ENCODE measurements around the gene LGI1.

The LGI1 gene

DNA sequence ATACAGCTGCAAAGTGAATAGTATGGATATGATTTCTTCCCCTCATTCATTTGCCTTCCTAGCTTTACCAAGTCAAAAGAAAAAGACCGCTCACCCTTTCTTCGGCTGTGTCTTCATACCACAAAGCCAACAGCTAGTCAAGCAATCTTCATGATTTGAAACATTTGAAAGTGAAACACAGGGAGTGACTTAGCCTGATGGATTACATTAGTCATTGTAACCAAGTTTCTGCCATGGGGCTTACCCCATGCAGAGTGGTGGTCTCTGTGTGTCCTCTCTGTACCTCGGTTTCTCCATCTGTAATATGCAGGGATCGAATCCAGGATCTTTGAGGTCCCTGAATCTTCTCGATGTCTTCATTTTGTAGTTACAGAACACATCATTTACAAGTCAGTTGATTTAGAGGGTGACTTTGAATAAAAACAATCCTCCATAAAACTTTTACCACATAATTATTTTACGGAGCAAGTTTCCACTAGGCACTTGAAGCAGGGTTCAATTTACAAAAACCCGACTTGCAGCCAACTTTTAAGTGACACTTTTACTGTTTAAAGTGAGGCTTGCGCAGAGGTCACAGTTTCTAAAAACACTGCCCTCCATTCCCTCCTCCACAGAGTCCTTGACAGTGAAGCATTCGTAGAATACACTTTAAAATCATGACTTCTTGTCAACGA, 2.2 kb upstream of the LGI1 start:
- no peak for DNase-seq (ENCODE audit: low spot score)

DNA sequence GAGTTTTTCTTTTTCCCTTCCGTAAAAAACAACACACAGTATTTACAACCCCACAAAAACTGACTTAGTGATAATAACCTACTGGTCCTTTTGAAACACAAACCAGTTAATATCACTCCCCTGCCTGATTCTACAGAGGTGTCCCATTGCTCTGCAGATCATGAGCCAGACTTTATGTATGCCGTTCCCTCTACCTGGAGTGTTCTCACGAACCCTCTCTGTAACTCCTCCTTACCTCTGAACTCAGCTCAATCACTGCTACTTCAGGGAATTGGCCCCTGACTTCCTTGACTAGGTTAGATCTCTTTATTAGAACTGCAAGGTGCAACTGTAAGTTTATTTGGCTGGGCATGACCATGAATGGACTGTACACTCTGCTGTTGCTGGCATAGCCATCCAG, 1.6 kb upstream of the LGI1 start:
- DNase-seq (ENCODE audit: low spot score) = no peak

DNA sequence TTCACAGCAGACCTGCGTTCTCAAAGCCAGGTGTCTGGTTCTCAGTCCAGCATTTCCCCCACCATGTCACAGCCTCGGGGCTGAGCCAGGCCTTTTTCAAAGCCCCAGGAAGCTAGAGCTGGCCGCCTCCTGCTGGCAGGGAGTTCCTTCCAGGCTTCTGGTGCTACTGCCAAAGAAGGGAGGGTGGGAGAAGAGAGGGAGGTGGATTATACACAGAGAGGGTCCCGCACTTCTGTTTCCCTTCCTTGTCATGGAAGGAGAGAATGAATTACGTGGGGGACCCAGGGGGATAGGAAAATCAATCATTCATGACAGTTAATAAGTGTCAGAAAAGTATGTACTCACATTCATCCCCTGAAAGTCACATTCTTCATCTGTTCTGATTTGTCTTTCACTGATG, 600 bp upstream of the LGI1 start:
- DNase-seq (ENCODE audit: low spot score) = no peak

DNA sequence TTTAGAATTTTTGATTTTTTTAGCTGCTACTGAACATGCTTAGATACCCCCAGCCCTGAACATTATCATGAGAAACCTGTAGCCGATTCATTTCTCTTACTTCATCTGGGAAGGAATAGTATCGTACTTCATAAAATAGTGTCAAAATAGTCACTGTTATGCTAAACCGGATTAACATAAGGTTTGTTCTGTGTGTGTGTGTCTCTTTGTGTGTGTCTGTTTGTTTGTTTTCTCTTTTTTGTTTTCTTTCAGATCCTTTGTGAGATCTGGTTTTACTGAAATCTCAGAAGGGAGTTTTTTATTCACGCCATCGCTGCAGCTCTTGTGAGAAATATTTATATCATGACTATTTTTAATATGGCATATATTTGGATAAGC, 761 bp downstream of the LGI1 start:
- no peak for DNase-seq (ENCODE audit: low spot score)

DNA sequence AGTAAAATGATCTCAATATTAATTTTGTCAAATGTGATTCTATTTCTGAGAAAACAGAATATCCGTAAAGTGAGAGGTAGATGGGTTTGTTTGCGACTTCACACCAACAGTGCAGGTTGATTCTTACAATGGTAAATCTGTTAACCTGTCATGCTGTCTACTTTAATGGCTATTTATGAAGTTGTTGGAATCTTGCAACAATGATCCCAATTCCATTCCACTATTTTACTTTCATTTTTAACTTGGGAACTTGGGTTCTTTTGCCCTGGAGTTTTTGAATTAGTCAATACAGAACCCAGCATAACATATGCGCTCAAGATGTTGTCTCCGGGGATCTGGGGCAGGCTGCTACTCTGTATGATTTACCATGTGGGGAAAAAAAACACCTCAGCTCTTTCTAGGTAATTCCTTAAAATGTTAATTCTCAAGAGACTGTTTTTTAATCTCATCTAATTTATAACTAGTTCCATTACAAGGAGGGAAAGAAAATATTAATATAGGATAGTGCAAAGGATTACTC, 1.2 kb downstream of the LGI1 start:
- no peak for DNase-seq (ENCODE audit: low spot score)

DNA sequence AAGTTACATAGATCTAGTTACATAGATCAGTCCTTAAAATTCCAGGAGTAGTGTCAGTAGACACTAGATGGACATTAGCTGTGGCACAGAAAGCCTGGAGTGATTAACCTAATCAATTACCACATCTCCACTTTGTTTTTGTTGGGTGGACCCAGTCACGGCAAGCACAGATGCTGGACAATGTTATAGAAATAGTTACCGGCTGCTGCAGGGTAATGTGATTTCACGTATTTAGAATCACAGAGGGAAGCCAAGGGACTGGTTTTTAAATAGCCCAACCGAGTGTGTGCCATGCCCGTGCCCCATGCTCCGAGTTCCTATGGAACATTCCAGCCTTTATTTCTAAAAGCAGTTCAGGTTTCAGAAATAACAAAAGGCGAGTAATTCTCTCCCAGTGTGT, 2.8 kb downstream of the LGI1 start:
- DNase-seq (ENCODE audit: low spot score) = no peak

DNA sequence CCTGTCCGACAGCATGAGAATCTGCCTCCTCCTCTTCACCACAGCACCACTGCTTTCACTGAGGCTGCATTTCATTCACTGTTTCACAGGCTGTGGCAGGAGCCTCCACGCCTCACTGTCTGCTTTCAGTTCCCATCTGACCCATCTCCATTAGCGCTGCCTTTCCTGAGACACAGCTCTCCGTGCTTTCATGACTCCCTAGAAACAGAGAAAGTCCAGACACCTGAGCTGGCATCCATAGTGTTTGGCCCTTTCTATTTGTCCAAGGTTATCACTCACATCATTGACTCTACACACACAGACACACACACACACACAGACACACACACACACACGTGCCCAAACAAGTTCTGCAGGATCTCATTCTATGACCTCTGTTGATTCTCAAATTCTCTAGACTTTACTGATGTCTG, 5.2 kb downstream of the LGI1 start:
- DNase-seq (ENCODE audit: low spot score) = no peak

DNA sequence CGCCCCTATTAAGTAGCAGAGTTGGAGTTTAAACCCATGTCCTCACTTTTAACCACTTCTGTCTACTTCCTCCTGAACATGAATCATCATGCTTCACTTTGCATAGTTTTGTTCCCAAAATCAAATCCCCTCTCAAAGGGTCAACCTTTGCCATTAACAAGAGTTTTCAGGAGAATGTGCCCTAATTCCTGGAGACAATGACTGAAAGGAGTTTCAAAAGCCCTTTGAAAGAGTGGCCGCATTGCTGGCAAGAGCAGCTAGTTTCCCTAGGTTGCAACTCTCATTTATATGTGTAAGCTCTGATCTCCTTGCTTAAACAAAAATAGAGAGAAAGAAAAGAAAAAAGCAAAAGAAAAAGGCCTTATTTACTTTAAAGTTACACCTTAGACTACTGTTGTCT, 9.2 kb downstream of the LGI1 start:
- DNase-seq (ENCODE audit: low spot score) = no peak

DNA sequence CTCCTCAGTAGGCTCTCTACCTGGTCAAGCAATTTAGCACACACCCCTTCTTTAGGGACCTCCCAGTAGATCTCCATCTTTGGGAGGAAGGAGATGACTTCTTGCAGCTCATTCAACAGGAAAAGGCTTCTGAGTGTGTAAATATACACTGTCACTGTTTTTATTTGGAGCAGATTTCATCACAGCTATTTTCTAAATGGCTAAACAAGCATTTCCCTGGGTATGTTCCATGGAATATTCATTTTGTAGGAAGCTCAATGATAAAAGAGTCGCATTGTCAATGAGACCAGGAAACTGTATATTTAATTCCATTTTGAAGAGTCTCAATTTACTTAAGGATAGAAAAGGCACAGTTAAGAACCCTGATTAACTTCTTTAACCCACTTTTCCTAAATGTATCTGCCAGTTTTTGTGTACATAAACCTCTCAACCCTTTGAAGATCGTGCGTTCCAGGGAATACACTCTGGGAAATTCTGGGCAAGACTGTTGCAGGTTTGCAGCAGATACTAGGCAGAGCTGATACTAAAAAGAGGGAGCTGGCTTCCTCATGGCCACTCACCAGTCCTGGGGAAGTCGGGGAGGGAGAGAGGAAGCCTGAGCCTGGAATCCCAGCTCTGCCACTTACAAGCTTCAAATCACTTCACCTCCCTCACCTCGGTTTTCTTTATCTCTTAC, 10.1 kb downstream of the LGI1 start:
- DNase-seq (ENCODE audit: low spot score) = no peak

DNA sequence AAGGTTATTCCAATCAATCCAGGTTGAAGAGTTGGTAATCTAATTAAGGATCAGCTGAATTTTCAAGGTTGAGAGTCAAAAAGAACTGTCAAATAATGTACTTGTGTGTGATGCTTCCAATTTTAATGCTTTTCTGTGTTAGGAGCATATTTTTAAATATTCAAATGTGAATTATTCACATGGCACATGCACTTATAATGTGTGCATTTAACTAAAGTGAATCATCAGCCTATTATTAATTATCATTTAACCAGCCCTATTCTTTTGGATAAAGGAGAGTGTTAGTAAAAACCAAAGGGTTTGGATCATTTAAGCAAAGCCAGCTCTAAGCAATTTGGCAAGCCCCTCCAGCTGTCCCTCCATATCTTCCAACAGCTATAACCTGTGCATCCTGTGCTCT, 11.2 kb downstream of the LGI1 start:
- DNase-seq (ENCODE audit: low spot score) = no peak

DNA sequence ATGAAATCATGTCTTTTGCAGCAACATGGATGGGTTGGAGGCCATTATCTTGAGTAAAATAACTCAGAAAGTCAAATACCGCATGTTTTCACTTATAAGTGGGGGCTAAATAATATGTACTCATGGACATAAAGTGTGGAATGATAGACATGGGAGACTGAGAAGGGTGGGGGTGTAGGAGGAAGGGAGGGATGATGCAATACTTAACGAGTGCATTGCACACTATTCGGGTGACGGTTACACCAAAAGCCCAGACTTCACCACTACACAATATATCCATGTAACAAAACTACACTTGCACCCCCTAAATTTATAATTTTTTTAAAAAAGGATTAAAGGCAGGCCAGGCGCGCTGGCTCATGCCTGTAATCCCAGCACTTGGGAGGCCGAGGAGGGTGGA, 13.6 kb downstream of the LGI1 start:
- no peak for DNase-seq (ENCODE audit: low spot score)

DNA sequence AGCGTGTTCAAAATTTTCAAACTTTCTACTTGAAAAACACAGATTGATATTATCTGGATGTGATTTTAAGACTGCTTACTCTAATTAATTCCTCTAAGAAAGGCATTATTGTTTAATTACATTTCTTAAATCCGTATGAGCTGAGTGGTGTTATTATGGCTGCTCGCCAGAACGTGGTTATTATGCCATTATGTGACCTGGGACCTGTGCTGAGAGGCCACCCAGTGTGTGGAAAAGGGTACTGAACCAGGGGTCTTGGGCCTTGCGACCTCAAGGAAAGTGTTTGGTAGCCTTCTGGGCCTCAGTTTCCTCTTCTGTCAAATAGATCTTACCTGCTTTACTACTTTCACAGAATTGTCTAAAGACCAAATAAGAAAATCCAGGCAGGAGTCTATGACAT, 15.4 kb downstream of the LGI1 start:
- peak; percentile 57 for DNase-seq (ENCODE audit: low spot score)

DNA sequence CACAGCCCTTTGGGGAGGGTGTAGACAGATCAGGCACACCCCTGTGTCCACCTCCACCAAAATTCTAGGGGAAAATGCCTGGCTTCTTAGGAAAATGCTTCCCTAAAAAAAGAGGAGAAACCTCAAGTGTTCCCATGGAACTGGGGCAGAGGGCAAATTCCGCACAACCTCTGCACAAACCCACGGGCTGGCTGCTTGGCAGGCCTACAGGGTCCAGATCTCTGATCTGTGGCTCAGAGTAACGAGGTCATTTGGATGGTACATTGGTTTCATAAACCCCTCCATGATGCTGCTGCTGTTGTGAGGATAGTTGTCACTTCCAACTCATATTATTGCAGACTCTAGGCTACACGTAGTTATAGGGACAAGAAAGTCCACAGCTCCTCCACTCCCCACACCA, 16.0 kb downstream of the LGI1 start:
- DNase-seq (ENCODE audit: low spot score) = no peak

DNA sequence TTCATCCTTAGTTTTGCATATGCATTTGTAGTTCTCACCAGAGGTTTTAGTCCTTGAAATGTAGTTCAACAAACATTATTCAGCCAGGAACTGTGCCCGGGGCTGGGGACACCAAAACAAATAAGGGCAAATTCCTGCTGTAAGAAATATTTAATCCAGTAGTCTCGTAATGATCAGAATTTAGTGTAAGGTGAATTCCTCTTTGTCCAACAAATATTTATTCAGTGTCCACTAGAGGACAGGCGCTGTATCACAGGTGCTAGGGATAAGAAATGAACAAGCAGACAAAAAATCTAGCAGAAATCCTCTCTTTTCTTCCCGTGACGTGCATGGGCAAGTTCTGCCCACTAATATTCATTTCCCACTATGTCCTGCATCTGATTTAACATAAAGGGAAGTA, 17.6 kb downstream of the LGI1 start:
- DNase-seq (ENCODE audit: low spot score) = no peak

DNA sequence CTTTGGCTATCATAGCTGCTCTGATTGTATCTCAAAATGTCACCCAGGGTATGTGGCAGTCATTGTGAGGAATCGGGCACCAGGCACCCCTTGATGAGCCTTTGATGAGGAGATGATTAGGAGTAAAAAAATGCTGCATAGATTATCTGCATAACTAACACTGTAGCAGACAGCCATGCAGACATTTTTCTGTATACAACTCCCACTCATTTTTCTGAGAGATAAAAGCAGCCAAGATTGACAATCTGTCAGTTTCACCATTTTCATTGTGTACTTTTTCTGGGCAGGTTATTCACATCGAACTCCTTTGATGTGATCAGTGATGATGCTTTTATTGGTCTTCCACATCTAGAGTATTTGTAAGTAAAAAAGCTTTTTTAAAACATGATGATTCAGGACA, 19.4 kb downstream of the LGI1 start:
- DNase-seq (ENCODE audit: low spot score) = no peak

DNA sequence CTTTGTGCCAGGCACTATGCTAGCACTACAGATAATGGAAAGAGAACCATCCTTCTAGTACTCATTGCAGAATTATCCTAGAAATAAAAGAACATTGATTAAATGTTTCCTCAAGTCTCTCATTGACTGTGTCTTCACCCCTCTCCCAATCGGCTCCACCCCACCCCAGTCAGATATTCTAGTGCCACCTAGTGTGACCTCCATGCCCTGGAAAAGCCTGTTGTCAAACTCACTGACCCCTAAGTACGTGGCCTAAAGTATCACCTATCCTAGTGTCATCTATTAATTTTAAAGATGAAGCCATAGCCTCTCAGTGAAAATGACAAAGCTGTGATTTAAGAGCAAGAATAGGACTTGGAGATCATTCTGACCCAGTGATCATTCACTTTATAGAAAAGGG, 26.3 kb downstream of the LGI1 start:
- DNase-seq (ENCODE audit: low spot score) = no peak

DNA sequence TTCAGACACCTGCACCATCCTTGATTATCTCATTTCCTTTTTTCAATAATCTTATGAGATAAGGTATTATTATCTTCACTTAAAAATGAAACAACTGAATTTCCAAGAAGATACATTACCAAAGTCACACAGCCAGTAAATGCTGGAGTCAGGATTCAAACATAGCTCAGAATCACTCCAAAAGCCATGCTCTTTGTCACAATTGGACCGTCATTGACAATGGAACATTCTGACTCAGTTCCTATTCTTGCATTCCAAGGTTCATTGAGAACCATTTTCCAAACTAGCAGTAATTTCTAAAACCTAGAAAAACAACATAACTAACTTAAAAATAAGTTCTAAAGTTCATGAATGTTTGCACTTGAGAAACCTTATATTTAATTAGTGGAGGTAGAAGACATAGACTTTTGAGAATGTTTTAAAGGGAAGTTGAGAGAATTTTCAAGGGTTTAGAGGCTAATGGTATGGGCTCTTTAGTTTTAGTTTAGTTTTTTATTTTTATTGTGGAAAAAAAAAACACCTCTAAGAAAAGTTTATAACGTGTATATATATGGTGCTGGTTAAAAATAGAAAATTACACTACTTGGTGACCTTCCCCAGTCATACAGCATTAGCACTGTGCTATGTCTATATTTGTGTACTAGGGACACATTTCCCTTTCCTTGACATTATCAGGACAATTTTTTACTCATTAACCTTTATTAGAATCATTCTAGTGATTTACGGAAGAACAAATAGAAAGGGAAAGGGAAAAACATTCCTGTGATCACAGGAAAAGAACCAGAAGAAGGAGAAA, 30.9 kb downstream of the LGI1 start:
- DNase-seq (ENCODE audit: low spot score) = no peak

DNA sequence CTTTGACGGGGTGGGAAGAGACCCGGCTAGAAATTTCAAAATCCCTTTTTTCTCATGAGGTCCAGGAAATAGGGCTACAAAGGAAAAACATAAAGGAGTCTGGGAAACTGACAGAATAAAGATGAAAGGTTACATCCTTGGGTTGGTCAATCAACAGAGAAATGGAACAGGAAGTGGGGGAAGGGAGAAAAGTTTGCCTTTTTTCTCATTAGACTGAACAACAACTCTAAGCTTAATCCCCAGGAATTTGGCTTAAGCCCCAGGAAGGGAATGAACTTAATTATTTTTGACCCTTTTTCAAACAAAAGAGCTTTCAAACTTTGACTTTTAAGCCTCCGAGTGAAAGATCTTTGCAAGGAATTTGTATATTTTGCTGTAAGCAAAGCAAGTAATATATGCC, 32.7 kb downstream of the LGI1 start:
- no peak for DNase-seq (ENCODE audit: low spot score)

DNA sequence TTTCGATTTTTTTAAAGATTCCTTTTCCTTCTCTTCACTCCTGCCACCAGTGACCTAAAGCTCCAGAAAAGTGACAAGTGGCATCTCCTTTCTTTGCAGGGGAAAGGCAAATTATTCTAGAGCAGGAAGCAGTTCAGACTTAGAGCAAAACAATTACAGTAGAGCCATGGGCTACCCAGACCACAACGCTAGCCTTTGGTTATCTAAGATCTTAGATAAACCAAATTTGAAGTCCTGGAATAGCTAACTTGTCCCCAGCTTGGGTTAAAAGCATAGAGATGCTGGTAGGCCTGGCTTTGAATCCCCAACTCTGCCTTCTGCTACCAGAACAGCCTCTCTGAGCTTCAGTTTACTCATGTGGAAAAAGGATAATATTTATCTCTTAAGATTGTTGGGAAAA, 38.4 kb downstream of the LGI1 start:
- no peak for DNase-seq (ENCODE audit: low spot score)

DNA sequence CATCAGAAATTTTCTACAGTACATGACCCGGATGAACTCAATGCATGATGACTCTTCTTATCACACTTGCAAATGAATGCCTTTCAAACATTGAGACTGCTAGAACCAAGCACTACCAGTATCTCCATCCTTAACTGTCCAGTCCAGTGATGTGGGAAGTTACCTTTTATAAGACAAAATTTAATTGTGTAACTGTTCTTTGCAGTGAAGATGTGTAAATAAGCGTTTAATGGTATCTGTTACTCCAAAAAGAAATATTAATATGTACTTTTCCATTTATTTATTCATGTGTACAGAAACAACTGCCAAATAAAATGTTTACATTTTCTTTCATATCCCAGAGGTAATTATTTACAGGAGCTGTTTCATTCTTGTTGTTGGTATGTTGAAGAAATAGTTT, 40.1 kb downstream of the LGI1 start:
- DNase-seq (ENCODE audit: low spot score) = no peak

DNA sequence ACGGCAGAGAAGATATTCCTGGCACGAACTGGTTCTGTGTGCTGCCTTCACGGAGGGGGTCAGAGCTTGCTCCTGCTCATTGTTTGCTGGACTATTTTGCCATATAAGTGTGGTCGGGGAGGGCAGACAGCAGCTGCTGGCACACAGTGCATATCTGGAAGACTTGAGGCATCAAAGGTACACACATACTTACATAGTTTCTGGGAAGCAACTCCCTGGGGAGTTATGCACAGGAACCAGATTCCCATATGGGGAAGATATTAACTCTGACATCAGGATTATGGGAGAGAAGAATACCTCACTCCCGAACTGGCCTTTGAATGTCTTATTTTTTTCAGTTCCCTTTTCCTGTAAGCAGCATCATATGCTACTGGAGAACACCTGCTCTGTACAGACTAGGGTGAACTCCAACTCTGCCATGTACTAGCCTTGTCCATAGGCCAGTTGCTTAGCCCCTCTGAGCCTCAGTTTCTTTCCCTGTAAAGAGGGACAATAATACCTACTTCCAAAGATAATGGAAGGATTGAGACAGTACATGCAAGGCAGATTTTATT, 41.5 kb downstream of the LGI1 start:
- DNase-seq (ENCODE audit: low spot score) = no peak

DNA sequence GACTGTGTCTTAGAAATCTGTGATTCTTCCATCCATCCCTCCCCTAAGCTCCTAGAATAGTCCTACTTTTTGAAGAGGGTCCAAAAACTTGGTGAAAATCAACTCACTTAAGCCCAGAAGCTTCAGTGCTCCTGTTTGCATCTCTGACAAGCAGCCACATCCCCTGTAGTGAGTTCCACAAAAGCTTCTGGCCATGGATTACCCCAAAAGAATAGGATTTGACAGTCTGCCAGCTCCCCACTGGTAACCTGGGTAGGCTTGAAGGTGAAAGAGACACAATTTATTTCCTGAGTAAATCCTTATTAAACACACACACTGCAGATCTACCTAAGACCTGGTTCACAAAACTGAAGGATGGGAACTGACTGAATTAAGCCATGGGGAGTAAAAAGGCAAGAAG, 46.5 kb downstream of the LGI1 start:
- DNase-seq (ENCODE audit: low spot score) = no peak

DNA sequence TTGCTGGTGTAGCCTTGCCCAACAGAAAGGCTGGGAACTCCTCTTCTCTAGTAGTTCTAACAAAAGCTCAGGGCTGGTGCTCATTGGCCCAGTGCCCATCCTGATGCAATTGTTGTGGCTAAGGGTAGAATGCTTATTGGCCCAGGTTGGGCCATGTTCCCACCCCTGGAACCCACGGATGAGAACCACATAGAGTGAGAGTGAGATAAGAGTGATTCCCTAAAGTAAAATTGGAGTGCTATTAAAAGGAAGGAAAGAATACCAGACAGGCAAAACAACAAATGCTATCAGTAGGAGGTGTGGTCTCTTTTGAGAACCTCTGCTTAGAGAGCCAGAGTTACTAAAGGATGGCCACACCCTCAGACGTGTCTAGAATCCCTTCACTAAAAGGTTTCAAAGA, 49.2 kb downstream of the LGI1 start:
- no peak for DNase-seq (ENCODE audit: low spot score)

All from D341Med (cell line).